GM10248 (cell line): ENCODE data around the gene CLBA1.

Source experiments
- CTCF ChIA-PET: fragments of 300-600 bp; sonication (Branson Sonifier 250); formaldehyde crosslinking; extraction: SDS; loops from one replicate; lab custom pipeline; 2021; ENCODE audit warnings: antibody characterized with exemption; lab: Yijun Ruan, JAX
- POLR2A ChIA-PET: fragments of 350-650 bp; sonication (Branson Sonifier 250); formaldehyde crosslinking; extraction: SDS; loops from one replicate; lab custom pipeline; 2020; ENCODE audit warnings: antibody characterized with exemption; lab: Yijun Ruan, JAX
- DNase-seq: peaks from one replicate; pipeline ENCODE4 v3.0.0; 2012; ENCODE audit errors: extremely low spot score
- CTCF ChIP-seq: IDR thresholded peaks from 2 replicates; pipeline ENCODE4 v1.5.1; 2012; ENCODE audit warnings: mild to moderate bottlenecking, low read depth; ENCODE audit errors: extremely low read depth, missing control alignments, control extremely low read depth

Gene CLBA1

GRCh38 chr14:104973135-104973384, 12.5 kb upstream of the CLBA1 start:
- TF ChIP-seq CTCF, result no peak
- CTCF ChIA-PET, result interaction anchor here (0.9 to 6.1 kb wide), 6 partner anchors 9 to 118 kb away, joined by 3 to 177 read pairs (median 12); no protein-coding TSS in a partner anchor
- no peak for DNase-seq
- POLR2A ChIA-PET, result no interaction called here

GRCh38 chr14:104973385-104974145, 12.0 kb upstream of the CLBA1 start:
- POLR2A ChIA-PET, result no interaction called here
- CTCF ChIA-PET, result interaction anchor here (0.9 to 6.1 kb wide), 7 partner anchors 10 to 117 kb away, joined by 3 to 177 read pairs (median 17); no protein-coding TSS in a partner anchor
- no peak for DNase-seq
- no peak for TF ChIP-seq CTCF

- ChIA-PET POLR2A (no interaction called here), CTCF (interaction anchor here (0.6 to 6.1 kb wide), 11 partner anchors 10 to 510 kb away, joined by 3 to 177 read pairs (median 4); no protein-coding TSS in a partner anchor)
- DNase-seq, result no peak
- no peak for TF ChIP-seq CTCF
Observed at GRCh38 chr14:104974146-104974541, 11.4 kb upstream of the CLBA1 start.

- ChIA-PET POLR2A (no interaction called here), CTCF (interaction anchor here (0.6 to 6.1 kb wide), 25 partner anchors 8 to 509 kb away, joined by 3 to 177 read pairs (median 4); no protein-coding TSS in a partner anchor)
- DNase-seq, result no peak
- no peak for TF ChIP-seq CTCF
Observed at GRCh38 chr14:104974665-104975390, 10.8 kb upstream of the CLBA1 start.

GRCh38 chr14:104975481-104976197, 9.9 kb upstream of the CLBA1 start:
- TF ChIP-seq CTCF, result peak; percentile 55
- POLR2A ChIA-PET, result no interaction called here
- DNase-seq, result peak; percentile 55
- CTCF ChIA-PET, result interaction anchor here (0.7 to 6.1 kb wide), 21 partner anchors 9 to 429 kb away, joined by 3 to 177 read pairs (median 4); no protein-coding TSS in a partner anchor
